Calu3 (cell line): ENCODE data around the gene NMUR1. TPM values are rescaled to one million over a fixed set of nuclear protein-coding genes. Genes with fewer than 3 reads are reported as not detected.

Experiments used
- BruUV-seq: library from RNA; stranded (reverse); fragments of 400-500 nt; replicated peaks from 2 replicates; lab custom pipeline; 2021; lab: Mats Ljungman, UMichigan
- CTCF ChIA-PET: fragments of 300-600 bp; sonication (Branson Sonifier 250); formaldehyde crosslinking; loops from one replicate; lab custom pipeline; 2022; ENCODE audit warnings: antibody characterized with exemption; lab: Charles Lee
- DNase-seq: peaks from one replicate; pipeline ENCODE4 v3.0.0; 2022
- H3K27ac Mint-ChIP-seq: one replicate; pipeline ENCODE4 v1.8.0; 2022; ENCODE audit warnings: mixed read lengths; ENCODE audit not compliant: unreplicated experiment
- H3K27me3 Mint-ChIP-seq: one replicate; pipeline ENCODE4 v1.8.0; 2022; ENCODE audit warnings: mixed read lengths; ENCODE audit not compliant: unreplicated experiment
- H3K36me3 Mint-ChIP-seq: one replicate; pipeline ENCODE4 v1.8.0; 2022; ENCODE audit warnings: mild to moderate bottlenecking, moderate library complexity, mixed read lengths; ENCODE audit not compliant: insufficient read depth, unreplicated experiment
- H3K4me1 Mint-ChIP-seq: one replicate; pipeline ENCODE4 v1.8.0; 2022; ENCODE audit warnings: mild to moderate bottlenecking, low read depth, mixed read lengths; ENCODE audit not compliant: unreplicated experiment
- H3K4me3 Mint-ChIP-seq: one replicate; pipeline ENCODE4 v1.8.0; 2022; ENCODE audit warnings: mild to moderate bottlenecking, low read depth, moderate library complexity, mixed read lengths; ENCODE audit not compliant: unreplicated experiment
- H3K9me3 Mint-ChIP-seq: one replicate; pipeline ENCODE4 v1.8.0; 2022; ENCODE audit warnings: low read depth, mixed read lengths; ENCODE audit not compliant: unreplicated experiment
- CTCF ChIP-seq: fragments of 200-600 bp; IDR thresholded peaks from one replicate; pipeline ENCODE4 v1.8.0; 2022; ENCODE audit warnings: antibody characterized with exemption; ENCODE audit not compliant: unreplicated experiment
- intact Hi-C: fragments of 100-400 bp; cut with micrococcal nuclease; formaldehyde crosslinking; loops from one replicate; pipeline ENCODE4 v1.10.0; 2022; ENCODE audit not compliant: unreplicated experiment
- total RNA-seq: library from RNA; stranded (reverse); gene quantifications from 2 replicates; pipeline ENCODE4 v1.2.3, GENCODE V29; 2022

The NMUR1 gene
- total RNA-seq, 1 experiment from 2014 or later: not detected

DNA sequence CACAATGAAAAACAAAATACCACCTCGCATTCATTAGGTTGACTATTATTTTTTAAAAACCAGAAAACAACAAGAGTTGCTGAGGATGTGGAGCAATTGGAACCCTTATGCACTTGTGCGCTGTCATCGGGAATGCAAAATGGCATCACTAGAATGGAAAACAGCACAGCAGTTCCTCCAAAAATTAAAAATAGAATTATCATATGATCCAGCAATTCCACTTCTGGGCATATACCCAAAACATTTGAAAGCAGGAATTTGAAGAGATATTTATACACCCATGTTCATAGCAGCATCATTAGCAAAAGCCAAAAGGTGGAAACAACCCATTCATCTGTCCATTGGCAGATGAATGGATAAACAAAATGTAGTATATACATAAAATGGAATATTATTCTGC is 11.9 kb upstream of the NMUR1 start:
- intact Hi-C loops: no loop called here
- H3K27me3 Mint-ChIP-seq: peaks cover 28% of the 10 kb centered on the region
- no peak for DNase-seq
- TF ChIP-seq CTCF: no peak
- BruUV-seq: no TSS peak
- H3K4me1 Mint-ChIP-seq: no peaks in the 10 kb centered on the region
- H3K4me3 Mint-ChIP-seq: no peak overlapping the region
- H3K36me3 Mint-ChIP-seq: no peaks in the 10 kb centered on the region
- H3K27ac Mint-ChIP-seq: no peak overlapping the region
- peaks cover 2% of the 10 kb centered on the region for H3K9me3 Mint-ChIP-seq
- CTCF ChIA-PET: no interaction called here

GRCh38 chr2:231541645-231542044 is 11.4 kb upstream of the NMUR1 start:
- H3K4me1 Mint-ChIP-seq: no peaks in the 10 kb centered on the region
- no peak overlapping the region for H3K4me3 Mint-ChIP-seq
- intact Hi-C loops: no loop called here
- BruUV-seq: no TSS peak
- H3K9me3 Mint-ChIP-seq: peaks cover 2% of the 10 kb centered on the region
- TF ChIP-seq CTCF: no peak
- CTCF ChIA-PET: interaction anchor here (0.7 kb wide), 1 partner anchor 22 kb away, joined by 3 read pairs; no protein-coding TSS in a partner anchor
- H3K27ac Mint-ChIP-seq: no peak overlapping the region
- H3K36me3 Mint-ChIP-seq: no peaks in the 10 kb centered on the region
- H3K27me3 Mint-ChIP-seq: peaks cover 28% of the 10 kb centered on the region
- no peak for DNase-seq

- TF ChIP-seq CTCF: no peak
- CTCF ChIA-PET: interaction anchor here (0.6 kb wide), 1 partner anchor 19 kb away, joined by 3 read pairs; no protein-coding TSS in a partner anchor
- H3K27me3 Mint-ChIP-seq: peaks cover 28% of the 10 kb centered on the region
- BruUV-seq: no TSS peak
- no peak for DNase-seq
- H3K27ac Mint-ChIP-seq: no peak overlapping the region
- H3K4me1 Mint-ChIP-seq: no peaks in the 10 kb centered on the region
- H3K4me3 Mint-ChIP-seq: no peak overlapping the region
- intact Hi-C loops: no loop called here
- no peaks in the 10 kb centered on the region for H3K36me3 Mint-ChIP-seq
- peaks cover 2% of the 10 kb centered on the region for H3K9me3 Mint-ChIP-seq
Observed at GRCh38 chr2:231539991-231540390, 9.7 kb upstream of the NMUR1 start.

DNA sequence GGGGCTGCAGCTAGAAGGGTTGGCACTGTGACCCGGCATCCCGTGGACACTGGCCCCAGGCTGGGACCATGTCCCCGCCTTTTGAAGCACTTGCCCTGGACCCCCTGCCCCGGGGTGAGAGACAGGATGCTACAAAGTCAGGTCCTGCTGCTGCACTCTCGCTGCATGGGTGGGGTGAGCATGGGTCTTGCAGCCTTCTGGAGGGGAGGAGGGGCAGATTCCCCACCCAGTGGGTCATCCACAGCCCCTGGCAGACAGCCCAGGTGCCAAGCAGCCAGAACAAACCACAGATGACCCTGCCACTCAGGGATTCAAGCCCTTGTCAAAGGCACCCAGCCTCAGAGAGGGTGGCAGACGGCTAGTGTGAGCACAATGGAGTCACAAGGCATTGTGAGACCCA is 5.7 kb upstream of the NMUR1 start:
- no peak for DNase-seq
- H3K36me3 Mint-ChIP-seq: no peaks in the 10 kb centered on the region
- intact Hi-C loops: no loop called here
- no peaks in the 10 kb centered on the region for H3K9me3 Mint-ChIP-seq
- H3K4me1 Mint-ChIP-seq: no peaks in the 10 kb centered on the region
- no peak overlapping the region for H3K4me3 Mint-ChIP-seq
- peaks cover 34% of the 10 kb centered on the region for H3K27me3 Mint-ChIP-seq
- no peak overlapping the region for H3K27ac Mint-ChIP-seq
- no TSS peak for BruUV-seq
- no peak for TF ChIP-seq CTCF
- CTCF ChIA-PET: no interaction called here
